IMR-90 (cell line): ENCODE results near the gene DGKH.

ENCODE experiments used
- FOS ChIP-seq: fragments of 150-350 bp; IDR thresholded peaks from 2 replicates; pipeline ENCODE4 v1.6.1; 2016; ENCODE audit warnings: low read depth, low read length
- MXI1 ChIP-seq: IDR thresholded peaks from 2 replicates; pipeline ENCODE4 v1.6.1; 2012; ENCODE audit warnings: low read depth, mild to moderate bottlenecking, low read length, moderate library complexity, borderline replicate concordance
- POLR2A ChIP-seq: IDR thresholded peaks from 2 replicates; pipeline ENCODE4 v1.6.1; 2012; ENCODE audit warnings: mild to moderate bottlenecking, low read depth, low read length
- TF ChIP-seq, protein P1 (sequence below): conservative IDR thresholded peaks from 2 replicates; pipeline ENCODE4 v1.5.1; 2012; ENCODE audit warnings: mild to moderate bottlenecking, low read depth, low read length, improper control_type of control experiment
- TF ChIP-seq, protein P2 (sequence below): fragments of 150-350 bp; IDR thresholded peaks from 2 replicates; pipeline ENCODE4 v1.6.1; 2017; ENCODE audit warnings: mild to moderate bottlenecking, antibody characterized with exemption, low read length, low read depth

DNA sequence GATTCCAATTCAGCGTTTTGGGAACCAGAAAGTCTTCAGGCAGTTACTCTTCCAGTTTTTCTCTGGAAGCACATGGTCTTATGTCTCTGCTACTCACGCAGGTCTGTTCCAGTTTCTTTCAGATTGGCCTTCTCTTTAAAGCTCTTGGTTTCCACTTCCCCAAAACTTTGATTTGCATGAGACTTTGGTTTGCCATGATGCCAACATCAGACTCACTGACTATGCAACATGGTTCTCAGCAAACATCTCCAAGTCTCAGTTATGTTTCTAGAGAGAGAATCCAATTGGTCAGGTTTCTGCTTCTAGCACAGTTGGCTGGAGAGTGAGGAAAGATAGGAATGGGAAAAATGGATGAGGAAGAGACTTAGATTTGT is 226.6 kb downstream of the DGKH start:
- TF ChIP-seq, protein P1, sequence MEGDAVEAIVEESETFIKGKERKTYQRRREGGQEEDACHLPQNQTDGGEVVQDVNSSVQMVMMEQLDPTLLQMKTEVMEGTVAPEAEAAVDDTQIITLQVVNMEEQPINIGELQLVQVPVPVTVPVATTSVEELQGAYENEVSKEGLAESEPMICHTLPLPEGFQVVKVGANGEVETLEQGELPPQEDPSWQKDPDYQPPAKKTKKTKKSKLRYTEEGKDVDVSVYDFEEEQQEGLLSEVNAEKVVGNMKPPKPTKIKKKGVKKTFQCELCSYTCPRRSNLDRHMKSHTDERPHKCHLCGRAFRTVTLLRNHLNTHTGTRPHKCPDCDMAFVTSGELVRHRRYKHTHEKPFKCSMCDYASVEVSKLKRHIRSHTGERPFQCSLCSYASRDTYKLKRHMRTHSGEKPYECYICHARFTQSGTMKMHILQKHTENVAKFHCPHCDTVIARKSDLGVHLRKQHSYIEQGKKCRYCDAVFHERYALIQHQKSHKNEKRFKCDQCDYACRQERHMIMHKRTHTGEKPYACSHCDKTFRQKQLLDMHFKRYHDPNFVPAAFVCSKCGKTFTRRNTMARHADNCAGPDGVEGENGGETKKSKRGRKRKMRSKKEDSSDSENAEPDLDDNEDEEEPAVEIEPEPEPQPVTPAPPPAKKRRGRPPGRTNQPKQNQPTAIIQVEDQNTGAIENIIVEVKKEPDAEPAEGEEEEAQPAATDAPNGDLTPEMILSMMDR = no peak
- TF ChIP-seq MXI1 (no peak), POLR2A (no peak), FOS (no peak)
- TF ChIP-seq, protein P2, sequence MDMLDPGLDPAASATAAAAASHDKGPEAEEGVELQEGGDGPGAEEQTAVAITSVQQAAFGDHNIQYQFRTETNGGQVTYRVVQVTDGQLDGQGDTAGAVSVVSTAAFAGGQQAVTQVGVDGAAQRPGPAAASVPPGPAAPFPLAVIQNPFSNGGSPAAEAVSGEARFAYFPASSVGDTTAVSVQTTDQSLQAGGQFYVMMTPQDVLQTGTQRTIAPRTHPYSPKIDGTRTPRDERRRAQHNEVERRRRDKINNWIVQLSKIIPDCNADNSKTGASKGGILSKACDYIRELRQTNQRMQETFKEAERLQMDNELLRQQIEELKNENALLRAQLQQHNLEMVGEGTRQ = no peak
